ENCODE measurements around the gene ACAP3.

The ACAP3 gene

GRCh38 chr1:1274931-1275431 is 32.7 kb downstream of the ACAP3 start:
- no peak overlapping the region for H3K27ac ChIP-seq
- no peaks in the 10 kb centered on the region for H3K27me3 ChIP-seq
- peak overlapping the region in 1 of 2 experiments; percentile 94 for H3K4me3 ChIP-seq (ENCODE audit: low read depth in 1 of 2, low read length in 1 of 2)
- H3K9me3 ChIP-seq: no peaks in the 10 kb centered on the region
- peaks cover 29% of the 10 kb centered on the region in 2 experiments for H3K4me1 ChIP-seq (ENCODE audit: control insufficient read depth in 1 of 2, insufficient read depth in 1 of 2, low read depth in 1 of 2, low read length in 1 of 2)
- no peak for TF ChIP-seq CTCF (IDR thresholded peaks at IDR 0.05)
- peaks cover 11% of the 10 kb centered on the region for H3K36me3 ChIP-seq

- Histone ChIP-seq H3K27ac (peak overlapping the region; percentile 84), H3K36me3 (peaks cover 17% of the 10 kb centered on the region), H3K9me3 (no peaks in the 10 kb centered on the region), H3K4me3 (ENCODE audit: low read depth in 1 of 2, low read length in 1 of 2) (peak overlapping the region; percentile 86 to 94), H3K27me3 (no peaks in the 10 kb centered on the region), H3K4me1 (ENCODE audit: control insufficient read depth in 1 of 2, insufficient read depth in 1 of 2, low read depth in 1 of 2, low read length in 1 of 2) (peaks cover 29% of the 10 kb centered on the region in 2 experiments)
- no peak for TF ChIP-seq CTCF (IDR thresholded peaks at IDR 0.05)
These were observed 33.3 kb downstream of the ACAP3 start for GRCh38 chr1:1274299-1274930.

- H3K36me3 ChIP-seq: peaks cover 18% of the 10 kb centered on the region
- peaks cover 29% of the 10 kb centered on the region in 2 experiments for H3K4me1 ChIP-seq (ENCODE audit: control insufficient read depth in 1 of 2, insufficient read depth in 1 of 2, low read depth in 1 of 2, low read length in 1 of 2)
- peak within 1 kb of the TSS; percentile 84 for H3K27ac ChIP-seq
- peak; percentile 37 for TF ChIP-seq CTCF (IDR thresholded peaks at IDR 0.05)
- no peaks in the 10 kb centered on the region for H3K9me3 ChIP-seq
- H3K4me3 ChIP-seq (ENCODE audit: low read depth in 1 of 2, low read length in 1 of 2): peak within 1 kb of the TSS; percentile 86 to 94
- H3K27me3 ChIP-seq: no peaks in the 10 kb centered on the region
These were observed 34.0 kb downstream of the ACAP3 start, which contains the start of gene UBE2J2 for GRCh38 chr1:1273512-1274298. Gene UBE2J2 (minus strand): TSS chr1:1273854. CDS start chr1:1267992, 5,862 bp downstream.

- no peaks in the 10 kb centered on the region for H3K27me3 ChIP-seq
- no peaks in the 10 kb centered on the region for H3K9me3 ChIP-seq
- H3K36me3 ChIP-seq: peaks cover 22% of the 10 kb centered on the region
- TF ChIP-seq CTCF (IDR thresholded peaks at IDR 0.05): no peak
- H3K4me3 ChIP-seq (ENCODE audit: low read depth in 1 of 2, low read length in 1 of 2): peak overlapping the region; percentile 86 to 94
- peaks cover 29% of the 10 kb centered on the region in 2 experiments for H3K4me1 ChIP-seq (ENCODE audit: control insufficient read depth in 1 of 2, insufficient read depth in 1 of 2, low read depth in 1 of 2, low read length in 1 of 2)
- H3K27ac ChIP-seq: peak overlapping the region; percentile 84
These were observed 34.6 kb downstream of the ACAP3 start for GRCh38 chr1:1273209-1273511.

GRCh38 chr1:1272341-1273208 is 35.2 kb downstream of the ACAP3 start:
- Histone ChIP-seq H3K4me1 (ENCODE audit: control insufficient read depth in 1 of 2, insufficient read depth in 1 of 2, low read depth in 1 of 2, low read length in 1 of 2) (peaks cover 29% of the 10 kb centered on the region in 2 experiments), H3K27me3 (no peaks in the 10 kb centered on the region), H3K27ac (peak overlapping the region; percentile 84), H3K4me3 (ENCODE audit: low read depth in 1 of 2, low read length in 1 of 2) (peak overlapping the region; percentile 86 to 94), H3K36me3 (peaks cover 28% of the 10 kb centered on the region), H3K9me3 (no peaks in the 10 kb centered on the region)
- no peak for TF ChIP-seq CTCF (IDR thresholded peaks at IDR 0.05)
